Upper lobe of left lung (tissue), 4 donors: ENCODE results near the gene TRIM47.

ENCODE experiments used
- EP300 ChIP-seq, 4 donors: sonication (generic); formaldehyde crosslinking; IDR thresholded peaks; one replicate each; pipeline ENCODE4 v1.5.1; 2017; ENCODE audit warnings: antibody characterized with exemption in 4 of 4, control low read depth in 2 of 4
- POLR2A ChIP-seq, 4 donors: fragments of 450-650 bp; IDR thresholded peaks; one replicate each; pipeline ENCODE4 v1.5.1; 2016 to 2017; ENCODE audit warnings: antibody characterized with exemption in 4 of 4, mild to moderate bottlenecking in 2 of 4

- no peak for TF ChIP-seq POLR2A (IDR thresholded peaks at IDR 0.05)
- TF ChIP-seq EP300 (IDR thresholded peaks at IDR 0.05) = no peak
These were observed 14.3 kb upstream of the TRIM47 start for GRCh38 chr17:75892556-75893224.
